Hepatocyte (in vitro differentiated cells): ENCODE data around the gene KRT84.

Experiments used
- CTCF ChIP-seq: fragments of 200-600 bp; sonication (generic); IDR thresholded peaks from 2 replicates; pipeline ENCODE4 v1.5.1; 2016; ENCODE audit warnings: antibody characterized with exemption, mild to moderate bottlenecking; ENCODE audit not compliant: poor library complexity
- EZH2 ChIP-seq: fragments of 200-600 bp; sonication (generic); IDR thresholded peaks from 2 replicates; pipeline ENCODE4 v1.6.1; 2016; ENCODE audit warnings: antibody characterized with exemption, mild to moderate bottlenecking, borderline replicate concordance

GRCh38 chr12:52350021-52350620, 35.3 kb downstream of the KRT84 start:
- TF ChIP-seq CTCF = no peak
- TF ChIP-seq EZH2 = no peak
